LoVo (cell line): ENCODE results near the gene ZC3H8.

Experiments
- DNase-seq: peaks from one replicate; pipeline ENCODE4 v3.0.0-alpha.2; 2016; ENCODE audit warnings: low spot score

The ZC3H8 gene

DNA sequence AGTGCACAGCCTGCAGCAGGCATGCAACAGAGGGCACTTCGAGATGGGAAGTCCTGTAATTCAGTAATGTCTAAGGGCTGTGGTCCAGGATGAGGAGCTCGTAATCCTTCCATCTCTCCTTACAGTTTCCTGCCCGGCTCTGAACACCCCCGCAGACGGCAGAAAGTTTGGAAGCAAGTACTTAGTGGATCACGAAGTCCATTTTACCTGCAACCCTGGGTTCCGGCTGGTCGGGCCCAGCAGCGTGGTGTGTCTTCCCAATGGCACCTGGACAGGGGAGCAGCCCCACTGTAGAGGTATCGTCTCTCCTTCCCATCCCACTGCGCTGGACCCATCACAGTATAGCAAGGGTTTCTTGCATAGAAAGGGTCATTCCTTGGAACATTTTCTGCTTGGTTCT, 90.0 kb downstream of the ZC3H8 start:
- no peak for DNase-seq

DNA sequence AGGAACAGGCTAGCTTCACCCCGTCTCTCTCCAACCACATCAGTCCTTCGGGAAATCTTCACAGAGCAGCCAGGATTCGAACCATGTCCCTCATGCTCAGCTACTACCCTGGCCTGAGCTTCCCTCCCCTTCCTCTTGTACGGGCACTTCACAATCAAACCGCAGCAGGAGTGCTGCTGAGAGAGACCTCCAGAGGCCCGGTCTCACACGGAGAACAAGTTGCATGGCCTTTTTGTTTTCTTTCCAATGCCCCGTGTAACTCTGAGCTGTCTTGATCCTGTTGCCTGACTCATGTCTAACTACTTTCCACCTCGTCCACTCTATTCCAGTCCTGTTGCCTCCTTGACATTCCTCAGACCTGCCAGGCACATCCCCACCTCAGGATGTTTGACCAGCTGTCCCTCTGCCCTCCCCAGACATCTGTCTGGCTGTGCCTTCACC, 91.3 kb downstream of the ZC3H8 start:
- no peak for DNase-seq

DNA sequence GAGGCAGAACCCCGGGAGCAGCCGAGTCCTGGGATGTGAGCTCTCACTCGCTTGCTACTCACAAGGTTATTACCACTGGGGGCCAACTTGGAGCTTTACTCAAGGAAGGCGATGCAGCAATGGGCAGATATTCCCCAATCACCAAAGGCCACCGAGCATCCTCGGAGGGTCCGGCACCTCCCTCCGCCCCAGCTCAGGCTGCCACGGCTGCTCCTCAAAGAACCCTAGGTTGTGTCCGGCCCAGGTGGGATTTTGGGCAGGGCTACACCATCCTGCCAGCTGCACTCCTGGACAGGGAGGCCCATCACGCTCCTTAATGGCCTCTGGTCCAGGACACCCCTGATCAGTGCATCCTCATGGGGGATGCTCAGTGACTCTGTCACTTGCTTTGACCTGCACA, 91.9 kb downstream of the ZC3H8 start:
- no peak for DNase-seq

DNA sequence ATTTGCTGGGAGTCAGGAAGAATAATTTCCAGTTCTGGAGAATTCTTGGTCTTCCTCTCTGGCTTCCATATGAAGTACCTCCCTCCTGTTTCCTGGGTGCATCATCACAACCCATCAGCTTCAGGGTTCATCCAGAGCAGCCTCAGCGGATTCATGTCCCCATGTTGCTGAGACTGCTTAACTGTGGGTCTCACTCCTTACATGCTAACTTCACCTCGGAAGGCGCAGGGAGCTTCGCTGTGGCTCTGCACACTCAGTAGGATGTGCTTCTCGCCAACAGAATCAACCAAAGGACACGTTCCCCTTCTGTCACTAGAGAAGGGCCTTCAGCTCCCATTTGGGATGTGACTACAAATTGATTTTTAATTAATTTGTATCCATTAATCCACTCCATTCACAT, 92.5 kb downstream of the ZC3H8 start:
- DNase-seq, result no peak
